GM12874 (cell line): ENCODE results near the gene MBD1.

Experiments used
- CTCF ChIP-seq: IDR thresholded peaks from 2 replicates; pipeline ENCODE4 v1.5.1; 2011; ENCODE audit warnings: low read depth, mild to moderate bottlenecking, control low read depth, low read length, moderate library complexity; ENCODE audit not compliant: insufficient read depth

Gene MBD1

GRCh38 chr18:50312296-50313030 is 31.1 kb upstream of the MBD1 start:
- no peak for TF ChIP-seq CTCF

GRCh38 chr18:50311650-50312049 is 30.3 kb upstream of the MBD1 start:
- TF ChIP-seq CTCF = no peak

GRCh38 chr18:50310080-50310479 is 28.8 kb upstream of the MBD1 start:
- no peak for TF ChIP-seq CTCF

GRCh38 chr18:50307738-50308470 is 26.6 kb upstream of the MBD1 start:
- TF ChIP-seq CTCF = no peak

GRCh38 chr18:50307400-50307737 is 26.0 kb upstream of the MBD1 start:
- TF ChIP-seq CTCF = no peak

- no peak for TF ChIP-seq CTCF
These were observed 25.6 kb upstream of the MBD1 start for GRCh38 chr18:50306944-50307343.

- no peak for TF ChIP-seq CTCF
These were observed 19.8 kb upstream of the MBD1 start for GRCh38 chr18:50301074-50301473.
